IPS-NIHi11 (cell line): ENCODE data around the gene KRTAP1-5.
"Not testable (repeated sequence)": the region's sequence is repeated elsewhere in the genome, so short reads cannot be mapped to it uniquely, and the experiment has no call there.

Experiments used
- DNase-seq: peaks from one replicate; pipeline ENCODE4 v3.0.0; 2012; ENCODE audit warnings: mixed read lengths, low spot score

KRTAP1-5 gene, protein sequence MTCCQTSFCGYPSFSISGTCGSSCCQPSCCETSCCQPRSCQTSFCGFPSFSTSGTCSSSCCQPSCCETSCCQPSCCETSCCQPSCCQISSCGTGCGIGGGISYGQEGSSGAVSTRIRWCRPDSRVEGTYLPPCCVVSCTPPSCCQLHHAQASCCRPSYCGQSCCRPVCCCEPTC

DNA sequence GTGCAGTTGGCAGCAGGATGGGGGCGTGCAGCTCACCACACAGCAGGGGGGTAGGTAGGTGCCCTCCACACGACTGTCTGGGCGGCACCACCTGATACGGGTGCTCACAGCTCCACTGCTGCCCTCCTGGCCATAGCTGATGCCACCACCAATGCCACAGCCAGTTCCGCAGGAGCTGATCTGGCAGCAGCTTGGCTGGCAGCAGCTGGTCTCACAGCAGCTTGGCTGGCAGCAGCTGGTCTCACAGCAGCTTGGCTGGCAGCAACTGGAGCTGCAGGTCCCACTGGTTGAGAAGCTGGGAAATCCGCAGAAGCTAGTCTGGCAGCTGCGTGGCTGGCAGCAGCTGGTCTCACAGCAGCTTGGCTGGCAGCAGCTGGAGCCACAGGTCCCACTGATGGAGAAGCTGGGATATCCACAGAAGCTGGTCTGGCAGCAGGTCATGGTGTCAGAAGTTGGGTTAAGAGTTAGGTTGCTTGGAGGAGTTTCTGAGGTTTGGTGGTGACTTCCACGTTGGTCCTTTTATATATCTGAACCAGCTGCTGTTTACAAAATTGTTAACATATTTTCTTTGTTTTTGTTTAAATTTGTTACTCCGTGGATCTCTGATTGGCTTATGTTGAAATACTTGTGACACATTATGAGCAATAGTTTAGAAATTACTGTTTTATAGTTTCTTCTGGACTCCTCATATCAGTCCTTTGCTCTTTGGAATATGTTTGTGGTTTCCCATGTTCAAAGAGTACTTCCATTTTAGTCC lies at the start of gene KRTAP1-5:
KRTAP1-5 (minus strand) TSS at position 494 of the 757 bp plus-strand sequence; CDS start at position 441, 53 bp downstream.
- no peak for DNase-seq

DNA sequence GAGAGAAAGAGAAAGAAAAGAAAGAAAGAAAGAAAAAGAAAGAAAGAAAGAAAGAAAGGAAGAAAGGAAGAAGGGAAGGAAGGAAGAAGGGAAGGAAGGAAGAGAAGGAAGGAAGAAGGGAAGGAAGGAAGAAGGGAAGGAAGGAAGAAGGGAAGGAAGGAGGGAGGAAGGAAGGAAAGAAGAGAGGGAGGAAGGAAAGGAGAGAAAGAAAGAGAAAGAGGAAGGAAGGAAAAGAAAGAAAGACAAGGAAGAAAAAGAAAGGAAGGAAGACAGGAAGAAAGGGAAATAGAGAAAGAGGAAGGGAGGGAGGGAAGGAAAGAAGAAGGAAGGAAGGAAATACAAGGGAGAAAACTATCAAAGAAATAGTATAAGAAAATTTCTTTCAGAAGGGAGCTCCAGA lies 49.8 kb upstream of the KRTAP1-5 start:
- DNase-seq: no peak

DNA sequence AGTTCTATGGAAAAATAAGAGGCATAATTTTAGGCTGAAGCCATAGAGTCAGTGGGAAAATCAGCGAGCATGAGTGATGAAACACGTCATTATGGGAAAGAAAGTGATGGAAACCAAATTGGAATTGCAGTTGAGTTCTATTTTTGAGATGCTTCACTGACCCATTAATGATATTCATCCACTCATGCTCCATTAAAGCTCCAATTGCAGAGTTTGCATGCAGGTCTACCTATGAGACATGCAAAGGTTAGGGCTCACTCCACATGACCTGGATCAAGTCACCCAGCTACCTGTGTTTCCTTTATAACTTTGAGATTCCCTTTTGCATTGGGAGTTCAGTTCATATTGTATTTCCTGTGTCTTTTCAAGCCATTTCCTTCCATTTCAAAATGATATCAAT lies 46.7 kb upstream of the KRTAP1-5 start:
- no peak for DNase-seq

DNA sequence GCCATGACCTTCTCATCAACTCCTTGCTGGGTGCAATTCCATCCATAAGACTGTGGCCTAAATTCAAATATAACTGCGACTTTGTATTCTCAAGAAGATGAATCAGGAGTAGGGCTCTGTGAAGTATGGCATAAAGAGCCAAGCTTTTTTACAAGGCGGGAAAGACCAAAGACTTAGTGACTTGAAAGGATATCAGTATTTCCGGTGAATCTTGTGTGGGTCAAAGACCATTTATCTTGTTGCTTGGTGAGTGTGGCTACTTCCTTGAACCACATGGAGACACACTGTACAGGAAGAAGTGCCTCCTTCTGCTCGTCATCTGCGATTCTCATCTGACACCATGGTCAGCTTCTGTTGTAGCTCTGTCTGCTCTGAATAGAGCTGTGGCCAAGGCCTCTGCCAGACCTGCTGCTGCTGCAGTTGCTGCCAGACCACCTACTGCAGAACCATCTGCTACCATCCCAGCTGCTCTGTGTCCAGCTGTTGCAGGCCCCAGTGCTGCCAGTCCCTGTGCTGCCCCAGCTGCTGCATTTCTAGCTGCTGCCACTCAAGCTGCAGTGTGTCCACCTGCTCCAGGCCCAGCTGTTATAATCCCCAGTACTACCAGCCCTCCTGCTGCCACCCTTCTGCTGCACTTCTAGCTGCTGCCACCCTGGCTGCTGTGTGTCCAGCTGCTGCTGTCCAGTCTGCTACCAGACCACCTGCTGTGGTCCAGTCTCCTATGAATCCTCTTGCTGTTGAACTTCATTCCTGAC lies 44.8 kb upstream of the KRTAP1-5 start:
- DNase-seq: no peak

DNA sequence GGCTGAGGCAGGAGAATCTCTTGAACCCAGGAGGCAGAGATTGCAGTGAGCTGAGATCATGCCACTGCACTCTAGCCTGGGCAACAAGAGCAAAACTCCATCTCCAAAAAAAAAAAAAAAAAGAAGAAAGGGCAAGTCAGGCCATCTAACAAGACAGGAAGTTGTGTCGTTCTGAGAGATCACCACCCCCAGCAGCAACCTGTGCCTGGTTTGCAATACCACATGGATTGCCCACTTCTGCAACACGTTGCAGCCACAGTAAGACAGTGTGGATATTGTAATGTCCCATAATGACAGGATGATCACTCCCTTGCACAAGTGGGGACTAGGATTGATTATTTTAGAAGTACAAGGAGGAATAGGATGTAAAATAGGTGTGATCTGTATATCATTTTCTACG lies 42.0 kb upstream of the KRTAP1-5 start:
- DNase-seq: no peak

DNA sequence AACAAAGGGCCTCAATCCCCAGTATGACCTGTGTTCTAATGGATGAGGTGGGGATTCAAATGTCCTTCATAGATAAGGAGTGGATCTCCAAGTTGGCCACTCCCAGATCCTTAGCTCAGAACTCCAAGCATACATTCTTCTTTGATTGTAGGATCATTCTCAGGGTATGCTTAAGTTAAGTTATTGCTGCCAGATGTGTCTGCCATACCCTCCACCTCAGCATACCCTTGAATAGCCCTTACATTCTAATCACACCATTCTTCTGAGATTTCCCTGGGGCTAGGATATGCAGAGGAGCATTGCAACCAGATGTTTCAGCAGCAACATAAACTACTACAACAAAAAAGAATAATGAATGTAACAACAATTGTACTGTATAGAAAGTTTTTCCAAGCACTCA lies 40.3 kb upstream of the KRTAP1-5 start:
- no peak for DNase-seq

DNA sequence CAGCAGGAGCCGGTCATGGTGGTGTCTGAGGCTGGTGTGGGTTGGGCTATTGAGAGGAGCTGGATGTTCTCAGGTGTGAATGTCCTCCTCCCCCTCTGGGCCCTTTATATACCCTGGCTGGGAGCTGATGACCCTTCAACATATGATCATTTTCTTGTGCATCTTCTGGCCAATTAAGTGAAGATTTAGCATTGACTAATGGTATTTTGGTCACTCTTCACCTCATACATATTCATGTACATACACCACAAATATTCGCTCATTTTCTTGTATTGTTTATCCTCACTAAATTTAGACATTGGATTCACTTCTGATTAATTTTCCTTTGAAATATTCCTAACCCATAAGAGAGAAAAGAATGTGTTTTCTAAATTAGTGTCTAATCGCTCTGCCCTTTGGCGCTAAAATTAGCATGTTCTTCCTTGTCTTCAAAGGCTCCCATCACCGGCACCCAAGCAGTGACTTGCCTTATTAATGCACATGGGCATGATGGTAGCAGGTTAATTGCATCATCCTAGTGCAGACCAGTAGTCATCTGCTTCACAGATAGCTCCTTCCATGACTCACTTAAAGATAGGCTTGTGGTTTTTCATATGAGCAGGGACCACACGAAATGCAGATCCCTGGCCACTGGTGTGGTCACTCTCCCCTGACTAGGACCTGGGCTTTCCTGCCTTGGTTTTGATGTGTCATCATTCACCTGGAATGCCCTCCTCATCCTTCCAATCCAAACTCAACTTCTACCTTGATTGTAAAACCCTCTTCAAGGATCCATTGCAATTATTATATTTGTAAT lies 39.0 kb upstream of the KRTAP1-5 start, which contains the start of gene KRTAP2-4:
KRTAP2-4 (minus strand) TSS at position 51 of the 796 bp plus-strand sequence; CDS start at position 17, 34 bp downstream.
- no peak for DNase-seq

DNA sequence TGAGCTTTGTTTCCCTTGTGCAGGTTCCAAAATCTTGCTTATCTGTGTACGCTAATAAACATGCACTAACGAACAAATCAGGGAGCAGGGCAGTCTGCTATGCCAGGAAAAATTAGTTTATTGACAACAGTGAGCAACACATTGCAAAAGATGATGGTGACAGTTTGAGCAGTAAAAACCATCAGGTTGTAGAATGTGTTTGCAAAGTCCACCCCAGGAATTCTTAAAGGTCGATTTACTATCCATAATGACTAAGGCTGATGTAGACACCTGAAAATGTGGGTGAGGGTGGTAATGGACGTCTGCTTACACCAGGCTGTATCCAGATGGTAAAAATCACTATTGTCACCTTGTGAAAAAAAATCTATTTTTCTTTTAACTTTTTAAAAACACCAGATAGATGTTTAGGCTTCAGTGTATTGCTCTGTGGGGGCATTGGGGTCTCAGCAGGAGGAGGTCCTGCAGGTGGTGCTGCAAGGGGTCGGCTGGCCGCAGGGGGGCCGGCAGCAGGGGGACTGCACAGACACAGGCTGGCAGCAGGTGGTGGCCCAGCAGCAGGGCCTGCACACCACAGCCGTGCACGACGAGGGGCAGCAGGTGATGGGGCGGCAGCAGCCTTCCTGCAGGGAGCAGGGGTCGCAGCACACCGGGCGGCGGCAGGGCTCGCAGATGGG lies 38.1 kb upstream of the KRTAP1-5 start:
- DNase-seq: not testable (repeated sequence)

DNA sequence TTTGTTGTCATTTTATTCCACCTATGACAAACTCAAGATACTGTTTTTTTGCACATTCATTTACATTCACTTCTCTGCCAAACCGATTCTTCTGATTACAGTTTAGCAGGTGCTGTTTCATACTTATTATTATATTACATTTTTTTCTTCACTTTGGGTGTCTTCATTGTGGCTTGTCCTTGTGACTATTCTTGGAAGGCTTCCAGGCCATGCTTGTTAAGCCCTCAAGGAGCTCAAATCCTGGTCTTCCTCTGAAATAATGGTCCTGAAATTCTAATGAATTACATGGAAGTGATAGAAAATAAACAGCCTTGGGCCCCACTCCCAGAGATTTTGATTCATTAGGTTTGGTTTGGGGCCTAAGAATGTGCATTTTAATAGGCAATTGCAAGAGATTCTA lies 37.3 kb upstream of the KRTAP1-5 start:
- DNase-seq: no peak

DNA sequence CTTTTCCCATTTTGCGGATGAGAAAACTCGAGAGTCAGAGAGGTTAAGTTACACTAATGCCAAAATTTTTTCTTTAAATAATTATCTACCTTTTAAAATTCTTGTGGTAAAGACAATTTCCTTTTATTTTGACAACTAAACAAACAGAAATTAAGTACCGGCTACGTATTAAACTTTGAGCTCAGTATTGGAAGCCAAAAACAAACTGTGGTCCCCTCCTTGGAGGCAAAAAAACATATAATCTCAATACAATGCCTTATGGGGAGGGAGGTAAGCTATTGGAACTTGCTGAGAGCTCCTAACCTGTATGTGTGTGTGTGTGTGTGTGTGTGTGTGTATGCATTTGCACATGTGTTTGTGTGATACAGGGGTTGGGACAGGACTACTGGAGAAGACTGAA lies 36.4 kb upstream of the KRTAP1-5 start:
- no peak for DNase-seq

DNA sequence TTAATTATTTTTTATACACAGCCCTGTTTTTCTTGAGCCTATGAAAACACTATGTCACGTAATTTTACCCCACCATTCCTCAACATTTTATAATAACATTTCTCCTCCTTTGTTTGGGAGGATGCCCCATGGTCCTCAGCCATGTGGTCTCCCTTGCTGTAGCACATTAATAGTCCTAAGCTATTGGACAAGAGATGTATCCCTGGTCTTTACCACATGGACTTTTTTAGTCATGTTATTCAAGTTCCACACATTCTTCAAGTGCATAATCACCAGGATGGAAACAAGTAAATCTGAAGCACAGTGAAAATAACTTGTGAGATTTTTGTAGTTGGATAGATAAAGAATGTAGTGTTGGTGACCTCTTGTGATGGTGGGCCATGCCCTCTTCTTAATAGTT lies 35.0 kb upstream of the KRTAP1-5 start:
- no peak for DNase-seq

DNA sequence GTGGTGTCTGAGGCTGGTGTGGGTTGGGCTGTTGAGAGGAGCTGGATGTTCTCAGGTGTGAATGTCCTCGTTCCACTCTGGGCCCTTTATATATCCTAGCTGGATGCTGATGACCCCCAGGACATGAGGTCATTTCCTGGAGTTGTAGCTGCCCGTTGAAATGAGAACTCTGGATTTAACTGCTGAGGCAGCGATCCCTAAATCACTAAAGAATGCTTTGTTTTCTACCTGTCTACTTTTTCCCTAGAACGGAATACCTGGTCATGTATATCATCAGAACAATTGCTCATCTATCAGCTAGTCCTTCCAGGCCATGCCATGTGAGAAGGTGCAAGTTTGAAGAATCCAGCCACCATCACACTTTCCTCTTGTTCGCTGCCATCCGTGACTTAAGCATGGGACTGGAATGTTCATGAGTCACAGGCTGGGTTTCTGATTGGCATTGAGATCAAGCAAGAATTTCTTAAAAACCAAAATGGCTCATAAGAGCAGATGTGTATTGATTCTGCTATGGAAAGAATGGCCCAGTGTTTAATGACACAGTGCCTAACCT lies 33.1 kb upstream of the KRTAP1-5 start, which contains the start of gene KRTAP2-3:
KRTAP2-3 (minus strand) TSS at position 63 of the 553 bp plus-strand sequence. CDS start 64 bp downstream, outside the sequence.
- DNase-seq: no peak

DNA sequence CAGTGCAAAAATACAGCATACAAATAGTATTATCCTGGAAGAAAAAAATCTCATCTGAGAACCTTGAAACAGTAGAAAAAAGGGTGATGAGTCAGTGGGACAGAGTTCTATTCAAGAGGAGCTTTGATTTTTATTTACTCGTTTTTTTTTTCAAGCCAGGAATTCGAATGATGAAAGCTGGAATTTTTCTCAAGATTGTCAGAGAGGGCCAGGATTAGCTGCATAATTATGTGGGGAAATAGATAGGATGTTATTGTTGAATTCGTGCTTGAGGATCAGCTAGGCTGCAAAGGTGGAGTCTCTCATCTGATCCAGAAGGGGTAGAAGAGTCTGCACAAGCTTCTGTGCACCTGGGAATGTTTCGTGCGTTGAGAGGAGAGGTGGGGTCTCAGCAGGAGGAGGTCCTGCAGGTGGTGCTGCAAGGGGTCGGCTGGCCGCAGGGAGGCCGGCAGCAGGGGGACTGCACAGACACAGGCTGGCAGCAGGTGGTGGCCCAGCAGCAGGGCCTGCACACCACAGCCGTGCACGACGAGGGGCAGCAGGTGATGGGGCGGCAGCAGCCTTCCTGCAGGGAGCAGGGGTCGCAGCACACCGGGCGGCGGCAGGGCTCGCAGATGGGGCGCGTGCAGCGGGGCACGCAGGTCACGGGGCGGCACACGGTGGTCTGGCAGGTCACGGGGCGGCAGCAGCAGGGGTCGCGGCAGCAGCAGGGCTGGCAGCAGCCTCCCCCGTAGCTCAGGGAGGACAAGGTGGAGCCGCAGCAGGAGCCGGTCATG lies 32.5 kb upstream of the KRTAP1-5 start:
- not testable (repeated sequence) for DNase-seq

DNA sequence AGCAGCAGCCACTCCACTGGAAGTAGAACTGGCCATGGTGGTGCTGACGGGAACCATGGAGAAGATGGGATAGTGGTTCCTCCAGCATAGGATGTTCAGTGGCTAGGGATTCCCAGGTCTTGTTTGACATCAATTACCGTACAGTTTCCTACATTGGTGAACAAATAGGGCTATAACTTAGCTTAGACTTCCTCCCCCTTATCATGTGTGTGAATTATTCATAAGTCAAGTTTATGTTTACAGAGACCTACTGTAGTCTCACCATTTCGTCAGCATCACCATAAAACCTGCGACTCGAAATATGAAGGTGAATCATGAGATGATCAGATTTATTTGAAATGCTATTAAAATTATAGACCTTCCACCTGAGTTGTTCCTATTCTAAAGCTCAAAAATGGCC lies 31.7 kb upstream of the KRTAP1-5 start:
- DNase-seq: no peak

DNA sequence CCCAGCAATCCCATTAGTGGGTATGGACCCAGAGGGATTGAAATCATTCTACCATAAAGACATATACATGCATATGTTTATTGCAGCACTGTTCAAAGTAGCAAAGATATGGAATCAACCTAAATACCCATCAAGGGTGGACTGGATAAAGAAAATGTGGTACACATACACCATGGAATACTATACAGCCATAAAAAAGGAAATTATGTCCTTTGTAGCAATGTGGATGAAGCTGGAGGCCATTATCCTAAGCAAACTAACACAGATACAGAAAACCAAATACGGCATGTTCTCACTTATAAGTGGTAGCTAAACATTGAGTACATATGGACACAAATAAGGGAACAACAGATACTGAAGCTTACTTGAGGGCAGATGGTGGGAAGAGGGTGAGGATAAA lies 30.5 kb upstream of the KRTAP1-5 start:
- DNase-seq: no peak

DNA sequence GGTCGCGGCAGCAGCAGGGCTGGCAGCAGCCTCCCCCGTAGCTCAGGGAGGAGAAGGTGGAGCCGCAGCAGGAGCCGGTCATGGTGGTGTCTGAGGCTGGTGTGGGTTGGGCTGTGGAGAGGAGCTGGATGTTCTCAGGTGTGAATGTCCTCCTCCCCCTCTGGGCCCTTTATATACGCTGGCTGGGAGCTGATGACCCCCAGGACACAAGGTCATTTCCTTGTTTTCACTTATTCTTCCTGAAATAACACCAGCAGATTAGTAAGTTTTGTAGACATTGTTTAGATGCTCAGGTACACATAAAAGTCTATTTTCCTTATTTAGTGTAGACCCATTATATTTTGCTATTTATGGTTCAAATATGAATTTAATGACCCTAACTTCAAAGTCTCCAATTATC lies 28.1 kb upstream of the KRTAP1-5 start, which contains the start of gene KRTAP2-2:
KRTAP2-2 (minus strand) TSS at position 101 of the 400 bp plus-strand sequence; CDS start at position 82, 19 bp downstream.
- DNase-seq: not testable (repeated sequence)

DNA sequence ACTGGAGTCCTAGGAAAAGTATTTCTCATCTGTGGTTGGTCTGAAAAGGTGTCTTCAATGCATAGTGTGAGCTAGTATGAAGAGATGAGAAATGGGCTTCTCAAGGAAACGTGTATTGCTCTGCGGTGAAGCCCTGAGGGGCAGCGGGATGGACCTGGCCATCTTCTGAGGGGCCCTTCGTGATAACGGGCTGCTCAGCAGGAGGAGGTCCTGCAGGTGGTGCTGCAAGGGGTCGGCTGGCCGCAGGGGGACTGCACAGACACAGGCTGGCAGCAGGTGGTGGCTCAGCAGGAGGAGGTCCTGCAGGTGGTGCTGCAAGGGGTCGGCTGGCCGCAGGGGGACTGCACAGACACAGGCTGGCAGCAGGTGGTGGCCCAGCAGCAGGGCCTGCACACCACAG lies 27.5 kb upstream of the KRTAP1-5 start:
- not testable (repeated sequence) for DNase-seq

DNA sequence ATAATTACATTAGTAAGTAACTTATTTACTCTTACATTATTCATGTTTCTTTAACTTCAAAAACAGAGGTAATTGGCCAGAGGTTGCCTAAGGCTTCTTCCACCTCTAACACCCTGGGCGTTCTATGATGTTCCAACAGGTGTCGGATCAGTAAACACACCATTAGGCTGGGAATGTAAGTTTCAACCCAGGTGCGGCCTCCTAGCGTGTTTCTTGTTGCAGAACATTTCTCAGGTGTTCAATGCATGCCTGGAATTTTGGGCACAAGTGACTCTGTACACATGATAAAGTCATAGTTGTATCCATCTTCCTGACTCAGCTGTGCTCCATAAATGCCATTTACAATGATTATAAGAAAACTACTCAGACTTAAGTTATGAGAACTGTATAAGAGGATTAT lies 27.0 kb upstream of the KRTAP1-5 start:
- DNase-seq: no peak

DNA sequence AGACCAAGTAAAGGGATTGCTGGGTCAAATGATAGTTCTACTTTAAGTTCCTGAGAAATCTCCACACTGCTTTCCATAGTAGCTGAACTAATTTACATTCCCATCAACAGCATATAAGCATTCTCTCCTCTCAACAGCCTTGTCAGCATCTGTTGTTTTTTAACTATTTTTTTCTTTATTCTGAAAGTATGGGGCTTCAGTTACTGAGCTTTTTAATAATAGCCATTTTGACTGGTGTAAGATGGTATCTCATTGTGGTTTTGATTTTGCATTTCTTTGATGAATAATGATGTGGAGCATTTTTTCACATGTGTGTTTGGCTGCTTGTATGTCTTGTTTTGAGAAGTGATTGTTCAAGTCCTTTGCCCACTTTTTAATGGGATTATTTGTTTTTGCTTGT lies 25.6 kb upstream of the KRTAP1-5 start:
- no peak for DNase-seq

DNA sequence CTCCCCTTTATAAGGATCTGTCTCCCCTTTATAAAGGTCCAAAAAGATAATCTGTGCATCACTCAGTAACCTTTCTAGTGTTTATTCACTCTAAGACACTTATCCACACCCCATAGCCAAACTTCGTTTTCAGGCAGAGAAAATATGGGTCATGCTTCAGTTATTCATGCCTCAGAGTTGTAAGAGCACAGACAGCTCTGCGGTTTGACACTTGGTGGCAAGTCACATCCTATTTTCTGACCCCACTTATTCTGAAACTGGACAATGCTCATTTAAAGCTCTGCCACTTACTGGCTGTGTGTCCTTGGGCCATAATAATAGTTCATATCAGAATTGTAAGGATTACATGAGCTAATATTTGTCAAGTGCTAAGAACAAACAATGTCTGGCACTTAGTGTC lies 22.1 kb upstream of the KRTAP1-5 start:
- DNase-seq: no peak
